IMR-90 (cell line): ENCODE measurements around the gene ABAT. TPM values are rescaled to one million over a fixed set of nuclear protein-coding genes. Genes with fewer than 3 reads are reported as not detected.

Experiments
- ATAC-seq: fragments of 200-7000 bp; cut with Tn5 transposase; 2 replicates; pipeline ENCODE4 v1.9.1; 2020; ENCODE audit warnings: low read depth, mild to moderate bottlenecking, moderate library complexity
- BruUV-seq: library from RNA; stranded (reverse); fragments of 400-500 nt; replicated peaks from 2 replicates; lab custom pipeline; 2021; lab: Mats Ljungman, UMichigan
- CTCF ChIA-PET: fragments of 300-600 bp; formaldehyde crosslinking; extraction: SDS; loops from one replicate; lab custom pipeline; 2021; ENCODE audit warnings: antibody characterized with exemption; lab: Yijun Ruan, JAX
- POLR2A ChIA-PET: fragments of 300-600 bp; sonication (Branson Sonifier 250); formaldehyde crosslinking; loops from one replicate; lab custom pipeline; 2022; ENCODE audit warnings: antibody characterized with exemption; ENCODE audit not compliant: unreplicated experiment; lab: Charles Lee
- DNase-seq: peaks from one replicate; pipeline ENCODE4 v3.0.0; 2013
- H2AFZ ChIP-seq: replicated peaks from 2 replicates; pipeline ENCODE3; 2013; ENCODE audit warnings: low read length, mild to moderate bottlenecking; ENCODE audit not compliant: poor library complexity
- H2AK5ac ChIP-seq: 2 replicates; pipeline ENCODE4 v1.6.1; 2013; ENCODE audit warnings: low read depth, low read length, inconsistent platforms
- H2AK9ac ChIP-seq: replicated peaks from 2 replicates; pipeline ENCODE3; 2013; ENCODE audit warnings: mild to moderate bottlenecking, low read depth, low read length, moderate library complexity; ENCODE audit not compliant: poor library complexity
- H2BK120ac ChIP-seq: 2 replicates; pipeline ENCODE4 v1.6.1; 2013; ENCODE audit warnings: low read depth, low read length, inconsistent platforms
- H2BK15ac ChIP-seq: 3 replicates; pipeline ENCODE4 v1.6.1; 2013; ENCODE audit warnings: low read depth, low read length, inconsistent platforms
- H2BK20ac ChIP-seq: 2 replicates; pipeline ENCODE4 v1.6.1; 2013; ENCODE audit warnings: low read depth, mild to moderate bottlenecking, inconsistent platforms, low read length, moderate library complexity
- H2BK5ac ChIP-seq: 2 replicates; pipeline ENCODE4 v1.6.1; 2013; ENCODE audit warnings: mild to moderate bottlenecking, low read depth, low read length, inconsistent platforms; ENCODE audit not compliant: poor library complexity, severe bottlenecking
- H3K14ac ChIP-seq: replicated peaks from 2 replicates; pipeline ENCODE4 v1.6.1; 2013; ENCODE audit warnings: low read depth, low read length, inconsistent platforms
- H3K18ac ChIP-seq: 2 replicates; pipeline ENCODE4 v1.6.1; 2013; ENCODE audit warnings: low read depth, low read length, control low read depth
- H3K23ac ChIP-seq: 2 replicates; pipeline ENCODE4 v1.6.1; 2013; ENCODE audit warnings: low read depth, low read length, inconsistent platforms
- H3K27ac ChIP-seq: 2 replicates; pipeline ENCODE4 v1.5.1; 2013; ENCODE audit warnings: mild to moderate bottlenecking, control low read depth, low read length; ENCODE audit not compliant: insufficient read depth
- H3K27me3 ChIP-seq: 2 replicates; pipeline ENCODE4 v1.6.1; 2013; ENCODE audit warnings: low read length; ENCODE audit not compliant: control insufficient read depth, insufficient read depth
- H3K36me3 ChIP-seq: 2 replicates; pipeline ENCODE4 v1.6.1; 2013; ENCODE audit warnings: low read length, mixed read lengths; ENCODE audit not compliant: control insufficient read depth, insufficient read depth
- H3K4ac ChIP-seq: 2 replicates; pipeline ENCODE4 v1.6.1; 2013; ENCODE audit warnings: low read depth, low read length, inconsistent platforms
- H3K4me1 ChIP-seq: 2 replicates; pipeline ENCODE4 v1.6.1; 2013; ENCODE audit warnings: low read length, mixed read lengths; ENCODE audit not compliant: control insufficient read depth, insufficient read depth
- H3K4me2 ChIP-seq: 2 replicates; pipeline ENCODE4 v1.6.1; 2013; ENCODE audit warnings: low read depth, mild to moderate bottlenecking, control low read depth, low read length, moderate library complexity
- H3K4me3 ChIP-seq: 2 replicates; pipeline ENCODE4 v1.5.1; 2013; ENCODE audit warnings: low read depth, mild to moderate bottlenecking, control low read depth, low read length, moderate library complexity; ENCODE audit not compliant: insufficient read depth
- H3K56ac ChIP-seq: 2 replicates; pipeline ENCODE4 v1.6.1; 2013; ENCODE audit warnings: low read length, inconsistent platforms; ENCODE audit not compliant: insufficient read depth; ENCODE audit errors: extremely low read depth
- H3K79me1 ChIP-seq, 2 experiments: 2 replicates each; pipeline ENCODE4 v1.6.1; 2013; ENCODE audit warnings: low read length in 2 of 2, inconsistent platforms in 1 of 2, low read depth in 1 of 2
- H3K9ac ChIP-seq: 2 replicates; pipeline ENCODE4 v1.6.1; 2013; ENCODE audit warnings: low read depth, low read length, control low read depth
- H3K9me1 ChIP-seq: 2 replicates; pipeline ENCODE4 v1.6.1; 2013; ENCODE audit warnings: low read length, inconsistent platforms; ENCODE audit not compliant: insufficient read depth
- H3K9me3 ChIP-seq: 2 replicates; pipeline ENCODE4 v1.6.1; 2013; ENCODE audit warnings: low read length; ENCODE audit not compliant: control insufficient read depth, insufficient read depth
- H4K20me1 ChIP-seq: 2 replicates; pipeline ENCODE4 v1.6.1; 2013; ENCODE audit warnings: low read length, inconsistent platforms; ENCODE audit not compliant: insufficient read depth
- H4K5ac ChIP-seq: 2 replicates; pipeline ENCODE4 v1.6.1; 2013; ENCODE audit warnings: mild to moderate bottlenecking, low read depth, low read length, control low read depth
- H4K8ac ChIP-seq, 2 experiments: 2 replicates each; pipeline ENCODE4 v1.6.1; 2013; ENCODE audit warnings: low read depth in 2 of 2, low read length in 2 of 2, control low read depth in 1 of 2, inconsistent platforms in 1 of 2
- H4K91ac ChIP-seq: 2 replicates; pipeline ENCODE4 v1.6.1; 2013; ENCODE audit warnings: low read depth, low read length, inconsistent platforms; ENCODE audit not compliant: insufficient read depth
- BHLHE40 ChIP-seq: fragments of 150-350 bp; IDR thresholded peaks from 2 replicates; pipeline ENCODE4 v1.6.1; 2016; ENCODE audit warnings: mild to moderate bottlenecking, low read depth, low read length
- MAZ ChIP-seq: IDR thresholded peaks from 2 replicates; pipeline ENCODE4 v1.6.1; 2012; ENCODE audit warnings: low read depth, mild to moderate bottlenecking, low read length, improper control_type of control experiment, moderate library complexity, borderline replicate concordance
- NFE2L2 ChIP-seq: fragments of 150-350 bp; IDR thresholded peaks from 2 replicates; pipeline ENCODE4 v1.6.1; 2016; ENCODE audit warnings: low read depth, mild to moderate bottlenecking, low read length
- RCOR1 ChIP-seq: IDR thresholded peaks from 2 replicates; pipeline ENCODE4 v1.6.1; 2012; ENCODE audit warnings: mild to moderate bottlenecking, low read length, improper control_type of control experiment; ENCODE audit not compliant: insufficient replicate concordance
- SMC3 ChIP-seq: fragments of 150-350 bp; IDR thresholded peaks from 2 replicates; pipeline ENCODE4 v1.6.1; 2016; ENCODE audit warnings: low read depth, mild to moderate bottlenecking, antibody characterized with exemption, low read length, moderate library complexity
- WGBS, 2 experiments: methylation state at CpG; one replicate each; pipeline versions ENCODE4 v1.1.5 to v1.1.7; 2013; ENCODE audit warnings: missing lambda C conversion rate in 2 of 2; ENCODE audit not compliant: insufficient read length in 1 of 2; ENCODE audit errors: extremely low coverage in 2 of 2; 5-methylcytosine and 5-hydroxymethylcytosine counted together
- dilution Hi-C: fragments of 300-500 bp; cut with HindIII; formaldehyde crosslinking; loops from one replicate; pipeline ENCODE4 v1.14.3; 2018; ENCODE audit warnings: low sequenced_read_pairs; ENCODE audit not compliant: unreplicated experiment
- in situ Hi-C: fragments of 300-500 bp; cut with MboI; formaldehyde crosslinking; loops from 3 replicates; pipeline ENCODE4 v1.14.3; 2019; ENCODE audit warnings: low sequenced_read_pairs, inconsistent platforms, mixed read lengths
- intact Hi-C: fragments of 100-400 bp; cut with micrococcal nuclease; formaldehyde crosslinking; loops from 2 replicates; pipeline ENCODE4 v1.10.0; 2022
- polyA plus RNA-seq, 3 experiments: library from polyadenylated mRNA; depleted of rRNA; stranded (reverse); fragments of >200 nt; gene quantifications; 2 replicates each; pipeline ENCODE4 v1.2.3, GENCODE V29; 2012; ENCODE audit warnings: low replicate concordance in 1 of 3
- total RNA-seq: library from RNA; depleted of rRNA; stranded (reverse); fragments of >200 nt; gene quantifications from 2 replicates; pipeline ENCODE4 v1.2.3, GENCODE V29; 2012
- TF ChIP-seq, protein P1 (sequence below): fragments of 150-350 bp; IDR thresholded peaks from 2 replicates; pipeline ENCODE4 v1.6.1; 2017; ENCODE audit warnings: mild to moderate bottlenecking, antibody characterized with exemption, low read length, low read depth

ABAT gene
- total and polyA plus RNA-seq, 2 of the 4 experiments (the other 2 are of a cell fraction), result 4.5 to 6.9 TPM

DNA sequence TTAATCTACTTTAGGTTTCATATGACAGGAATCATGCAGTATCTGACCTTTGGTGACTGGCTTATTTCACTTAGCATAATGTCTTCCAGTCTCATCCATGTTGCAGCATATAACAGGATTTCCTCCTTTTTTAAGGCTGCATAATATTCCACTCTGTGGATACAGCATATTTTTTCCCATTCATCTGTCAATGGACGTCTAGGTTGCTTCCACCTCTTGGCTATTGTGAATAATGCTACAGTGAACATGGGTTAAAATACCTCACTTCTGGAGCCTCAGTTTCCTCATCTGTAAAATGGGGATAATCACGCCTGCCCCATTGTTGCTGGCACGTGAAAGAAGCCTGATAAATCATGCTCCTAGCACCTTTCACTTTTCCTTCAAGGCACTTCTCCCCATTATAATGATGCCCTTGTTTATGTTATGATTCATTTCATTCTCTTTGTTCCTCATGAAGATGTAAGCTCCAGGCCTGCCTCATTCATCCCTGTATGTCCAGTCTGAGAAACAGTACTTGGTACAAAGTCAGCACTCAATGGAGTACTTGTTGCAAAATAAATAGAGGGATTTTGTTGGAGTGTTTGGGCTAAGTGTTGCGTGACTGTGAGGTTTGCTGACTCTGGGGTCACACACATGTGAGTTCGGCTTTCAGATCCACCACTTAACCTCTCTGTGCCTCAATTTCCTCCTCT, 59.6 kb downstream of the ABAT start:
- Histone ChIP-seq H3K4me2 (no peak overlapping the region), H3K18ac (no peak overlapping the region), H3K4me1 (no peaks in the 10 kb centered on the region), H2AFZ (no peak overlapping the region), H3K9me3 (no peaks in the 10 kb centered on the region), H4K5ac (no peak overlapping the region), H3K27ac (no peak overlapping the region), H3K4ac (no peak overlapping the region), H3K9me1 (no peaks in the 10 kb centered on the region), H4K91ac (no peak overlapping the region), H2BK20ac (no peak overlapping the region), H4K8ac (no peak overlapping the region), H3K14ac (no peak overlapping the region), H3K36me3 (no peaks in the 10 kb centered on the region), H2BK5ac (no peak overlapping the region), H2BK120ac (no peak overlapping the region), H3K4me3 (no peak overlapping the region), H2AK5ac (no peak overlapping the region), H3K9ac (no peak overlapping the region), H3K56ac (no peak overlapping the region), H3K27me3 (no peaks in the 10 kb centered on the region; the same call in 1 of the 2 replicates), H2AK9ac (no peak overlapping the region), H3K79me1 (no peaks in the 10 kb centered on the region), H4K20me1 (no peaks in the 10 kb centered on the region), H3K23ac (no peak overlapping the region), H2BK15ac (no peak overlapping the region)
- no TSS peak for BruUV-seq
- ATAC-seq (no peak), DNase-seq (no peak)
- WGBS, 2 experiments, result no CpG with 5 or more reads among the region's 5 CpGs
- CTCF ChIA-PET, result no interaction called here
- intact Hi-C loops, result no loop called here
- TF ChIP-seq MAZ (no peak), RCOR1 (no peak), BHLHE40 (no peak), NFE2L2 (no peak), SMC3 (no peak)
- TF ChIP-seq, protein P1, sequence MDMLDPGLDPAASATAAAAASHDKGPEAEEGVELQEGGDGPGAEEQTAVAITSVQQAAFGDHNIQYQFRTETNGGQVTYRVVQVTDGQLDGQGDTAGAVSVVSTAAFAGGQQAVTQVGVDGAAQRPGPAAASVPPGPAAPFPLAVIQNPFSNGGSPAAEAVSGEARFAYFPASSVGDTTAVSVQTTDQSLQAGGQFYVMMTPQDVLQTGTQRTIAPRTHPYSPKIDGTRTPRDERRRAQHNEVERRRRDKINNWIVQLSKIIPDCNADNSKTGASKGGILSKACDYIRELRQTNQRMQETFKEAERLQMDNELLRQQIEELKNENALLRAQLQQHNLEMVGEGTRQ, result no peak
- in situ Hi-C loops, result no loop called here
- dilution Hi-C loops, result no loop called here
- POLR2A ChIA-PET, result no interaction called here
